IMR-90 (cell line): ENCODE data around the gene GAS7. TPM values are rescaled to one million over a fixed set of nuclear protein-coding genes. Genes with fewer than 3 reads are reported as not detected.

Source experiments
- ATAC-seq: fragments of 200-7000 bp; cut with Tn5 transposase; 2 replicates; pipeline ENCODE4 v1.9.1; 2020; ENCODE audit warnings: low read depth, mild to moderate bottlenecking, moderate library complexity
- BruUV-seq: library from RNA; stranded (reverse); fragments of 400-500 nt; replicated peaks from 2 replicates; lab custom pipeline; 2021; lab: Mats Ljungman, UMichigan
- CTCF ChIA-PET: fragments of 300-600 bp; formaldehyde crosslinking; extraction: SDS; loops from one replicate; lab custom pipeline; 2021; ENCODE audit warnings: antibody characterized with exemption; lab: Yijun Ruan, JAX
- POLR2A ChIA-PET: fragments of 300-600 bp; sonication (Branson Sonifier 250); formaldehyde crosslinking; loops from one replicate; lab custom pipeline; 2022; ENCODE audit warnings: antibody characterized with exemption; ENCODE audit not compliant: unreplicated experiment; lab: Charles Lee
- DNase-seq: peaks from one replicate; pipeline ENCODE4 v3.0.0; 2013
- H2AFZ ChIP-seq: replicated peaks from 2 replicates; pipeline ENCODE3; 2013; ENCODE audit warnings: low read length, mild to moderate bottlenecking; ENCODE audit not compliant: poor library complexity
- H2AK5ac ChIP-seq: 2 replicates; pipeline ENCODE4 v1.6.1; 2013; ENCODE audit warnings: low read depth, low read length, inconsistent platforms
- H2AK9ac ChIP-seq: replicated peaks from 2 replicates; pipeline ENCODE3; 2013; ENCODE audit warnings: mild to moderate bottlenecking, low read depth, low read length, moderate library complexity; ENCODE audit not compliant: poor library complexity
- H2BK120ac ChIP-seq: 2 replicates; pipeline ENCODE4 v1.6.1; 2013; ENCODE audit warnings: low read depth, low read length, inconsistent platforms
- H2BK15ac ChIP-seq: 3 replicates; pipeline ENCODE4 v1.6.1; 2013; ENCODE audit warnings: low read depth, low read length, inconsistent platforms
- H2BK20ac ChIP-seq: 2 replicates; pipeline ENCODE4 v1.6.1; 2013; ENCODE audit warnings: low read depth, mild to moderate bottlenecking, inconsistent platforms, low read length, moderate library complexity
- H2BK5ac ChIP-seq: 2 replicates; pipeline ENCODE4 v1.6.1; 2013; ENCODE audit warnings: mild to moderate bottlenecking, low read depth, low read length, inconsistent platforms; ENCODE audit not compliant: poor library complexity, severe bottlenecking
- H3K14ac ChIP-seq: replicated peaks from 2 replicates; pipeline ENCODE4 v1.6.1; 2013; ENCODE audit warnings: low read depth, low read length, inconsistent platforms
- H3K18ac ChIP-seq: 2 replicates; pipeline ENCODE4 v1.6.1; 2013; ENCODE audit warnings: low read depth, low read length, control low read depth
- H3K23ac ChIP-seq: 2 replicates; pipeline ENCODE4 v1.6.1; 2013; ENCODE audit warnings: low read depth, low read length, inconsistent platforms
- H3K27ac ChIP-seq: 2 replicates; pipeline ENCODE4 v1.5.1; 2013; ENCODE audit warnings: mild to moderate bottlenecking, control low read depth, low read length; ENCODE audit not compliant: insufficient read depth
- H3K27me3 ChIP-seq: 2 replicates; pipeline ENCODE4 v1.6.1; 2013; ENCODE audit warnings: low read length; ENCODE audit not compliant: control insufficient read depth, insufficient read depth
- H3K36me3 ChIP-seq: 2 replicates; pipeline ENCODE4 v1.6.1; 2013; ENCODE audit warnings: low read length, mixed read lengths; ENCODE audit not compliant: control insufficient read depth, insufficient read depth
- H3K4ac ChIP-seq: 2 replicates; pipeline ENCODE4 v1.6.1; 2013; ENCODE audit warnings: low read depth, low read length, inconsistent platforms
- H3K4me1 ChIP-seq: 2 replicates; pipeline ENCODE4 v1.6.1; 2013; ENCODE audit warnings: low read length, mixed read lengths; ENCODE audit not compliant: control insufficient read depth, insufficient read depth
- H3K4me2 ChIP-seq: 2 replicates; pipeline ENCODE4 v1.6.1; 2013; ENCODE audit warnings: low read depth, mild to moderate bottlenecking, control low read depth, low read length, moderate library complexity
- H3K4me3 ChIP-seq: 2 replicates; pipeline ENCODE4 v1.5.1; 2013; ENCODE audit warnings: low read depth, mild to moderate bottlenecking, control low read depth, low read length, moderate library complexity; ENCODE audit not compliant: insufficient read depth
- H3K56ac ChIP-seq: 2 replicates; pipeline ENCODE4 v1.6.1; 2013; ENCODE audit warnings: low read length, inconsistent platforms; ENCODE audit not compliant: insufficient read depth; ENCODE audit errors: extremely low read depth
- H3K79me1 ChIP-seq, 2 experiments: 2 replicates each; pipeline ENCODE4 v1.6.1; 2013; ENCODE audit warnings: low read length in 2 of 2, inconsistent platforms in 1 of 2, low read depth in 1 of 2
- H3K9ac ChIP-seq: 2 replicates; pipeline ENCODE4 v1.6.1; 2013; ENCODE audit warnings: low read depth, low read length, control low read depth
- H3K9me1 ChIP-seq: 2 replicates; pipeline ENCODE4 v1.6.1; 2013; ENCODE audit warnings: low read length, inconsistent platforms; ENCODE audit not compliant: insufficient read depth
- H3K9me3 ChIP-seq: 2 replicates; pipeline ENCODE4 v1.6.1; 2013; ENCODE audit warnings: low read length; ENCODE audit not compliant: control insufficient read depth, insufficient read depth
- H4K20me1 ChIP-seq: 2 replicates; pipeline ENCODE4 v1.6.1; 2013; ENCODE audit warnings: low read length, inconsistent platforms; ENCODE audit not compliant: insufficient read depth
- H4K5ac ChIP-seq: 2 replicates; pipeline ENCODE4 v1.6.1; 2013; ENCODE audit warnings: mild to moderate bottlenecking, low read depth, low read length, control low read depth
- H4K8ac ChIP-seq, 2 experiments: 2 replicates each; pipeline ENCODE4 v1.6.1; 2013; ENCODE audit warnings: low read depth in 2 of 2, low read length in 2 of 2, control low read depth in 1 of 2, inconsistent platforms in 1 of 2
- H4K91ac ChIP-seq: 2 replicates; pipeline ENCODE4 v1.6.1; 2013; ENCODE audit warnings: low read depth, low read length, inconsistent platforms; ENCODE audit not compliant: insufficient read depth
- MAFK ChIP-seq: IDR thresholded peaks from 2 replicates; pipeline ENCODE4 v1.6.1; 2012; ENCODE audit warnings: low read depth, low read length, improper control_type of control experiment
- RCOR1 ChIP-seq: IDR thresholded peaks from 2 replicates; pipeline ENCODE4 v1.6.1; 2012; ENCODE audit warnings: mild to moderate bottlenecking, low read length, improper control_type of control experiment; ENCODE audit not compliant: insufficient replicate concordance
- WGBS, 2 experiments: methylation state at CpG; one replicate each; pipeline versions ENCODE4 v1.1.5 to v1.1.7; 2013; ENCODE audit warnings: missing lambda C conversion rate in 2 of 2; ENCODE audit not compliant: insufficient read length in 1 of 2; ENCODE audit errors: extremely low coverage in 2 of 2; 5-methylcytosine and 5-hydroxymethylcytosine counted together
- dilution Hi-C: fragments of 300-500 bp; cut with HindIII; formaldehyde crosslinking; loops from one replicate; pipeline ENCODE4 v1.14.3; 2018; ENCODE audit warnings: low sequenced_read_pairs; ENCODE audit not compliant: unreplicated experiment
- in situ Hi-C: fragments of 300-500 bp; cut with MboI; formaldehyde crosslinking; loops from 3 replicates; pipeline ENCODE4 v1.14.3; 2019; ENCODE audit warnings: low sequenced_read_pairs, inconsistent platforms, mixed read lengths
- intact Hi-C: fragments of 100-400 bp; cut with micrococcal nuclease; formaldehyde crosslinking; loops from 2 replicates; pipeline ENCODE4 v1.10.0; 2022
- polyA plus RNA-seq, 3 experiments: library from polyadenylated mRNA; depleted of rRNA; stranded (reverse); fragments of >200 nt; gene quantifications; 2 replicates each; pipeline ENCODE4 v1.2.3, GENCODE V29; 2012; ENCODE audit warnings: low replicate concordance in 1 of 3
- total RNA-seq: library from RNA; depleted of rRNA; stranded (reverse); fragments of >200 nt; gene quantifications from 2 replicates; pipeline ENCODE4 v1.2.3, GENCODE V29; 2012
- TF ChIP-seq, protein P1 (sequence below): fragments of 150-350 bp; IDR thresholded peaks from 2 replicates; pipeline ENCODE4 v1.6.1; 2016; ENCODE audit warnings: low read depth, mild to moderate bottlenecking, low read length, moderate library complexity, borderline replicate concordance

GAS7 gene
- total and polyA plus RNA-seq, 2 of the 4 experiments (the other 2 are of a cell fraction), result 4.6 to 5.0 TPM

DNA sequence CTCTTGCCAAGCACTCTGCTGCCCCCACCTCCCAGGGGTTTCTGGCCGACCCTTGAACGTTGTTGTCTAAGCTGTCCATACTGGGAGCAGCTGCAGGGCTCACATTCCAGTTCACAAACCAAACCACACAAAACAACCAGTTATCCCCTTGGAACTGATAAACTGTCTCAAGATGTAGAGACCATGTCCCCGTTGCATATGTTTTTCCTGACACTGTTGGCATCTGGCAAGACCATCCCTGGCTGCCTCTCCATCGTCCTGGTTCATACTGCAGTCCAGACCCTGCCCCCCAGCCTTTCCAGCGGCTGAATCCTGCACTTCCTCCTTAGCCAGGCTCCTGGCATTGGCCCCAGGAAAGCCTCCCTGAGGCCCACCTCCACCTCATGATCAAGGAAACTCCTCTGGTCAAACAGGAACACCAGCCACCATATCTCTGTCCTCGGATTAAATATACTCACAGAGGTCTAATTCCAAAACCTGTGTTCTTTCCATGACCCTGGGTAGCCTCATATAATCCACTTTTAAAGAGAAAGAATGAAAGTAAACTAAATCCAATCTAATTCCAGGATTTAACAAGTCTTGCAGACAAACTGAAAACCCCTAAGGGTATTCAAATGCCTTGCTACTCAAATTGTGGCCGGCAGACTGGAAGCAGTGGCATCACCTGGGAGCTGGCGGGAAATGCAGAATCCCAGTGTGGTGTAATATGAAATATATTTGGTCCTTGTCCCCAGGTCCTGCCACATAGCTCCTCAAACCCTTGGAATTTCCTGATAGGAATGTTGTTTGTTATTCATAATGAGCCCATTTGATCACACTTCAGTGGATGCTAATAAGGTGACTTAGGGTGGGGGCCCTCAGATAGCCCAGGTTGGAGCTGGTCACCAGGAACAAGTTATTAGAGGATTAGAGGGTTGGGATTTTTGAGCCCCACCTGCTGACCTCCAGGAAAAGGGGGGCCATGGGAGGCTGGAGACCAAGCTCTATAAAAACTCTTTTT is 14.2 kb downstream of the GAS7 start:
- POLR2A ChIA-PET, result no interaction called here
- in situ Hi-C loops, result no loop called here
- no peak overlapping the region for H3K4me2 ChIP-seq

More for the DNA sequence above, 14.2 kb downstream of the GAS7 start:
- BruUV-seq, result no TSS peak
- DNase-seq, result no peak
- Histone ChIP-seq H3K14ac (no peak overlapping the region), H4K5ac (no peak overlapping the region), H3K23ac (no peak overlapping the region), H3K9me3 (no peaks in the 10 kb centered on the region), H3K18ac (no peak overlapping the region), H3K4me1 (peaks cover 10% of the 10 kb centered on the region), H2BK5ac (no peak overlapping the region), H3K79me1 (peaks cover 3 to 5% of the 10 kb centered on the region in 2 experiments; a peak in 3 of 4 replicates), H3K9ac (no peak overlapping the region), H3K27me3 (no peaks in the 10 kb centered on the region), H2AFZ (no peak overlapping the region), H2BK120ac (no peak overlapping the region), H3K4ac (no peak overlapping the region), H3K9me1 (peaks cover 2% of the 10 kb centered on the region; the same call in 1 of the 2 replicates), H3K56ac (no peak overlapping the region), H2BK20ac (no peak overlapping the region), H3K27ac (no peak overlapping the region), H2AK5ac (no peak overlapping the region), H3K4me3 (no peak overlapping the region), H4K91ac (no peak overlapping the region), H4K20me1 (no peaks in the 10 kb centered on the region), H4K8ac (no peak overlapping the region), H2BK15ac (no peak overlapping the region), H3K36me3 (no peaks in the 10 kb centered on the region), H2AK9ac (no peak overlapping the region)
- TF ChIP-seq RCOR1 (no peak), MAFK (no peak)
- TF ChIP-seq, protein P1, sequence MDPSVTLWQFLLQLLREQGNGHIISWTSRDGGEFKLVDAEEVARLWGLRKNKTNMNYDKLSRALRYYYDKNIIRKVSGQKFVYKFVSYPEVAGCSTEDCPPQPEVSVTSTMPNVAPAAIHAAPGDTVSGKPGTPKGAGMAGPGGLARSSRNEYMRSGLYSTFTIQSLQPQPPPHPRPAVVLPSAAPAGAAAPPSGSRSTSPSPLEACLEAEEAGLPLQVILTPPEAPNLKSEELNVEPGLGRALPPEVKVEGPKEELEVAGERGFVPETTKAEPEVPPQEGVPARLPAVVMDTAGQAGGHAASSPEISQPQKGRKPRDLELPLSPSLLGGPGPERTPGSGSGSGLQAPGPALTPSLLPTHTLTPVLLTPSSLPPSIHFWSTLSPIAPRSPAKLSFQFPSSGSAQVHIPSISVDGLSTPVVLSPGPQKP, result no peak
- WGBS, 2 experiments, result 76% methylated on average over 4 of the region's 8 CpGs; no CpG with 5 or more reads in 1 of the 2 experiments
- CTCF ChIA-PET, result interaction anchor here (0.6 kb wide), 1 partner anchor 734 kb away, joined by 4 read pairs; no protein-coding TSS in a partner anchor
- dilution Hi-C loops, result no loop called here
- no peak for ATAC-seq
- intact Hi-C loops, result no loop called here
